Left ventricle myocardium inferior (tissue), 1 donor: ENCODE results near the gene AHCYL1. TPM values are rescaled to one million over a fixed set of nuclear protein-coding genes. Genes with fewer than 3 reads are reported as not detected.

Experiments
- DNase-seq: peaks from one replicate; pipeline ENCODE4 v3.0.0-alpha.2; 2020
- H3K27ac ChIP-seq: fragments of 200-600 bp; replicated peaks from 2 replicates; pipeline ENCODE4 v1.8.0; 2021
- H3K27me3 ChIP-seq: fragments of 200-600 bp; 2 replicates; pipeline ENCODE4 v1.8.0; 2021; ENCODE audit warnings: low read depth
- H3K36me3 ChIP-seq: fragments of 200-600 bp; 2 replicates; pipeline ENCODE4 v1.8.0; 2021
- H3K4me1 ChIP-seq: fragments of 200-600 bp; 2 replicates; pipeline ENCODE4 v1.8.0; 2021
- H3K4me3 ChIP-seq: fragments of 200-600 bp; 2 replicates; pipeline ENCODE4 v1.8.0; 2021; ENCODE audit warnings: mild to moderate bottlenecking, moderate library complexity
- H3K9me3 ChIP-seq: fragments of 200-600 bp; replicated peaks from 2 replicates; pipeline ENCODE4 v1.8.0; 2021
- CTCF ChIP-seq: fragments of 200-600 bp; IDR thresholded peaks from 2 replicates; pipeline ENCODE4 v1.8.0; 2021; ENCODE audit warnings: antibody characterized with exemption, mild to moderate bottlenecking, borderline replicate concordance
- intact Hi-C: fragments of 100-400 bp; cut with micrococcal nuclease; formaldehyde crosslinking; loops from one replicate; pipeline ENCODE4 v1.11.0; 2022
- total RNA-seq: library from RNA; stranded (reverse); fragmentation: NEBNext Ultra II Directional; extraction: Animal tissue kit (Norgen Biotek cat#: 25700); gene quantifications from one replicate; pipeline ENCODE4 v1.2.1, GENCODE V29; 2021
- donor health status: DM: no; HTN: yes; CAD: no; lungs with severe emphysema.

Gene AHCYL1
- total RNA-seq, 1 donor from 2014 or later: 45.2 TPM

- no peak overlapping the region for H3K27ac ChIP-seq
- intact Hi-C loops: no loop called here
- H3K36me3 ChIP-seq: peaks cover 88% of the 10 kb centered on the region
- no peaks in the 10 kb centered on the region for H3K27me3 ChIP-seq
- peaks cover 55% of the 10 kb centered on the region for H3K4me1 ChIP-seq
- DNase-seq: peak; percentile 71
- H3K4me3 ChIP-seq: no peak overlapping the region
- peak; percentile 99 for TF ChIP-seq CTCF
- no peaks in the 10 kb centered on the region for H3K9me3 ChIP-seq
These were observed 69.2 kb downstream of the AHCYL1 start for GRCh38 chr1:110053552-110054428.

- intact Hi-C loops: no loop called here
- DNase-seq: no peak
- TF ChIP-seq CTCF: no peak
- Histone ChIP-seq H3K4me1 (peaks cover 36% of the 10 kb centered on the region), H3K9me3 (no peaks in the 10 kb centered on the region), H3K27ac (no peak overlapping the region), H3K36me3 (peaks cover 75% of the 10 kb centered on the region), H3K4me3 (no peak overlapping the region), H3K27me3 (no peaks in the 10 kb centered on the region)
These were observed 71.1 kb downstream of the AHCYL1 start for GRCh38 chr1:110055493-110056284.

- intact Hi-C loops: no loop called here
- H3K36me3 ChIP-seq: peaks cover 69% of the 10 kb centered on the region
These were observed 71.7 kb downstream of the AHCYL1 start for GRCh38 chr1:110056285-110056683.

GRCh38 chr1:110056776-110057175 lies 72.2 kb downstream of the AHCYL1 start:
- Histone ChIP-seq H3K27ac (no peak overlapping the region), H3K36me3 (peaks cover 64% of the 10 kb centered on the region), H3K4me1 (peaks cover 25% of the 10 kb centered on the region), H3K27me3 (no peaks in the 10 kb centered on the region), H3K4me3 (no peak overlapping the region), H3K9me3 (no peaks in the 10 kb centered on the region)
- no peak for DNase-seq
- no peak for TF ChIP-seq CTCF
- intact Hi-C loops: no loop called here

More at GRCh38 chr1:110056285-110056683, 71.7 kb downstream of the AHCYL1 start:
- Histone ChIP-seq H3K27me3 (no peaks in the 10 kb centered on the region), H3K27ac (no peak overlapping the region), H3K4me3 (no peak overlapping the region), H3K4me1 (peaks cover 30% of the 10 kb centered on the region), H3K9me3 (no peaks in the 10 kb centered on the region)
- DNase-seq: no peak
- no peak for TF ChIP-seq CTCF

DNA sequence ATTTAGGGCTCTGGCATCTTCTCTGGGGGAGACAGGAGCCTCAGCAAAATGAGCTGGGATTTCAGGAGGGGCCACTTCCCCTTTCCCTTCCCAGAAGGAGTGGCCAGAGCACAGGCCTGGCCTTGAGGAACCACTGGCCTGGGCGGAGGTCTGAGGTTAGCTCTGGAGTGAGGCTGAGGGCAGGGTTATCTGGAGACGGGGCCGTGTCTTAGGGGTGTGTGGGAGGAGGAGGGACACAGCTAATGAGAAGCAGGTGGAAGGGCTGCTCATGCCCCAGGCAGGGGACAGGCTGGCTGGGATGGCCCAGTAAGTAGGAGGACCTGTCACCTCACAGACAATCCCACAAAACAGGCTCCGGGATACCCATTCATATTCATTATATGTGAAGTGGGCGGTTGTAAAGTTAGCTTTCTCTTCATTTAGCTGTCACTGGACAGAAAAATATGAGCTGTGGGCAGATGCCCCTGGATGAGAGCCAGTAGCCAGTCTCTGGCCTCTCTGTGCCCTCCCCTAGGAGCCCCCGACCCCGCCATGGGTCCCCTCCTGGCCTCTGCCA lies 73.5 kb downstream of the AHCYL1 start:
- Histone ChIP-seq H3K27ac (no peak overlapping the region), H3K4me1 (peaks cover 23% of the 10 kb centered on the region), H3K4me3 (no peak overlapping the region), H3K36me3 (peaks cover 51% of the 10 kb centered on the region), H3K27me3 (no peaks in the 10 kb centered on the region), H3K9me3 (no peaks in the 10 kb centered on the region)
- DNase-seq: no peak
- no peak for TF ChIP-seq CTCF
- intact Hi-C loops: no loop called here
